ENCODE measurements around the gene B4GALNT1.
"Not testable (repeated sequence)": the region's sequence is repeated elsewhere in the genome, so short reads cannot be mapped to it uniquely, and the experiment has no call there.

B4GALNT1 gene

DNA sequence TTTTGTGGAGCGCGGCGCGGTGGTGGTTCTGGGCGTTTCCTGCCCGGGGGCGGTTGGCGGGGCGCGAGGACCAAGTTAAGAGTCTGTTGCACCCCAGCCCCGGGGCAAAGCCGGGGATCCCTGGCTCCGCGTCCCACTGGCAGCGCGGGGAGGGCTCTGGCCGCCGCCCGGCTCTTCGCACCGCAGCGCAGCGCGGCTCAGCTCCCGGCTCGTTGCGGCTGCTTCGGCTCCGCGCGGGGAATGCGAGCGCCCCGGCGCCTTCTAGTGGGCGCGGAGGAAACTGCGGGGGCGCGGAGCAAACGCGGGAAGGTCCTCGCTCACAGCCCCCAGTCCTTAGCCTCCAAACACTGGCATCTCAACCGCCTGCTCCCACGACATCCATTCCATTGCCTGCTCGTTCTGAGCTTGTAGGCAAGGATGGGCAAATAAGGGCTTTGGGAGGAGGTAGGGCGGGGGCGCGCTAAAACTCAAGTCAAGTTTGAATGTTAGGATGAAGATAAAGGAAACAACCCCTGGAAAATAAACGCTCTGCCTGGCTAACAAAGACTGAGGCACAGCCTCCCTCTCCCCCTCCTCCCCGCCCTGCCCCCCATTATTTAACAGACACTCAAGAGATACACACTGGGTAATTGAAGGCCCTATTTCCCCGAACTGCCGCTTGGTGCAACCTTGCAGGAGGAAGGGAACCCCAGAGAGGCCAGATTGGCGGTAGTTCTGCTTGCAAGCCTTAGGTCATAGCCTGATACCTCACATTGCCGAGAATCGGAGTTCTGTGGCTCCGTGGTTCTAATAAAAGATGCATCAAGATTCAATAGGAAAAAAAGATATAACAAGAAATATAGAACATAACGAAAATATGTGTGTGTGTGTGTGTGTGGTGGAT, at the start of gene B4GALNT1:
TSS of gene B4GALNT1 (minus strand) at position 244 of the 883 bp plus-strand sequence. CDS start 1,069 bp downstream, outside the sequence.
- TF ChIP-seq, protein P1, sequence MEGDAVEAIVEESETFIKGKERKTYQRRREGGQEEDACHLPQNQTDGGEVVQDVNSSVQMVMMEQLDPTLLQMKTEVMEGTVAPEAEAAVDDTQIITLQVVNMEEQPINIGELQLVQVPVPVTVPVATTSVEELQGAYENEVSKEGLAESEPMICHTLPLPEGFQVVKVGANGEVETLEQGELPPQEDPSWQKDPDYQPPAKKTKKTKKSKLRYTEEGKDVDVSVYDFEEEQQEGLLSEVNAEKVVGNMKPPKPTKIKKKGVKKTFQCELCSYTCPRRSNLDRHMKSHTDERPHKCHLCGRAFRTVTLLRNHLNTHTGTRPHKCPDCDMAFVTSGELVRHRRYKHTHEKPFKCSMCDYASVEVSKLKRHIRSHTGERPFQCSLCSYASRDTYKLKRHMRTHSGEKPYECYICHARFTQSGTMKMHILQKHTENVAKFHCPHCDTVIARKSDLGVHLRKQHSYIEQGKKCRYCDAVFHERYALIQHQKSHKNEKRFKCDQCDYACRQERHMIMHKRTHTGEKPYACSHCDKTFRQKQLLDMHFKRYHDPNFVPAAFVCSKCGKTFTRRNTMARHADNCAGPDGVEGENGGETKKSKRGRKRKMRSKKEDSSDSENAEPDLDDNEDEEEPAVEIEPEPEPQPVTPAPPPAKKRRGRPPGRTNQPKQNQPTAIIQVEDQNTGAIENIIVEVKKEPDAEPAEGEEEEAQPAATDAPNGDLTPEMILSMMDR (IDR thresholded peaks at IDR 0.05; ENCODE audit: extremely low read depth, missing control alignments): peak; percentile 98
- DNase-seq (ENCODE audit: low spot score): peak; percentile 88

- no peak for DNase-seq (ENCODE audit: low spot score)
- TF ChIP-seq, protein P1 (IDR thresholded peaks at IDR 0.05; ENCODE audit: extremely low read depth, missing control alignments): no peak
Observed at GRCh38 chr12:57679697-57680096, 46.7 kb upstream of the B4GALNT1 start.

- DNase-seq (ENCODE audit: low spot score): not testable (repeated sequence)
Observed at GRCh38 chr12:57677947-57678346, 44.9 kb upstream of the B4GALNT1 start.

DNA sequence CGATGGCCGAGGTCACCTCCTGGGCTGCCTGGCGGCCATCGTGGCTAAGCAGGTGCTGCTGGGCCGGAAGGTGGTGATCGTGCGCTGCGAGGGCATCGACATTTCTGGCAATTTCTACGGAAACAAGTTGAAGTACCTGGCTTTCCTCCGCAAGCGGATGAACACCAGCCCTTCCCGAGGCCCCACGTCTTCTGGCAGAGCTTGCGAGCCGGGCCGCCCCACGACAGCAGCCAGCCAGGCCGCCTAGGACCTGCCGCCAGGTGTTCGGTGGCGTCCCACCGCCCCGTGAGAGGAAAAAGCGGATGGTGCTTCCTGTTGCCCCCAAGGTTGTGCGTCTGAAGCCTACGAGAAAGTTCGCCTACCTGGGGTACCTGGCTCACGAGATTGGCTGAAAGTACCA, 41.7 kb upstream of the B4GALNT1 start:
- no peak for DNase-seq (ENCODE audit: low spot score)
- TF ChIP-seq, protein P1 (IDR thresholded peaks at IDR 0.05; ENCODE audit: extremely low read depth, missing control alignments): no peak

- no peak for DNase-seq (ENCODE audit: low spot score)
- TF ChIP-seq, protein P1 (IDR thresholded peaks at IDR 0.05; ENCODE audit: extremely low read depth, missing control alignments): no peak
Observed at GRCh38 chr12:57672801-57673200, 39.8 kb upstream of the B4GALNT1 start.

GRCh38 chr12:57671811-57672210, 38.8 kb upstream of the B4GALNT1 start:
- not testable (repeated sequence) for DNase-seq (ENCODE audit: low spot score)

- not testable (repeated sequence) for DNase-seq (ENCODE audit: low spot score)
Observed at GRCh38 chr12:57669691-57670090, 36.7 kb upstream of the B4GALNT1 start.

DNA sequence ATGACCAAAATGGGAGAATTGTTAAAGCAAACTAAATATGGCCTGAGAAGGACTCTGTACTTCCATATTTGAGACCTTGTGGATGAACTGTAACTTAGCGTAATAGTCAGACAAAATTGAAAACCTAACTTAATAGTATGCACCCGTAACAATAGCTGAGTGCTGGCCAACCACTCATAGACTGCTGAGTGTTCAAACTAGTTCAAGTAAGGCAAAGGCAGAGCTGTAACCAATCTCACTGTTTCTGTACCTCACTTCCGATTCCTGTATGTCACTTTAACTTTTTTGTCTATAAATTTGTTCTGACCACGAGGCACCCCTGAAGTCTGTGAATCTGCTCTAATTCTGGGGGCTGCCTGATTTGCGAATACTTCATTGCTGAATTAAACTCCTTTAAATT, 33.9 kb upstream of the B4GALNT1 start:
- no peak for DNase-seq (ENCODE audit: low spot score)
- TF ChIP-seq, protein P1 (IDR thresholded peaks at IDR 0.05; ENCODE audit: extremely low read depth, missing control alignments): no peak

DNA sequence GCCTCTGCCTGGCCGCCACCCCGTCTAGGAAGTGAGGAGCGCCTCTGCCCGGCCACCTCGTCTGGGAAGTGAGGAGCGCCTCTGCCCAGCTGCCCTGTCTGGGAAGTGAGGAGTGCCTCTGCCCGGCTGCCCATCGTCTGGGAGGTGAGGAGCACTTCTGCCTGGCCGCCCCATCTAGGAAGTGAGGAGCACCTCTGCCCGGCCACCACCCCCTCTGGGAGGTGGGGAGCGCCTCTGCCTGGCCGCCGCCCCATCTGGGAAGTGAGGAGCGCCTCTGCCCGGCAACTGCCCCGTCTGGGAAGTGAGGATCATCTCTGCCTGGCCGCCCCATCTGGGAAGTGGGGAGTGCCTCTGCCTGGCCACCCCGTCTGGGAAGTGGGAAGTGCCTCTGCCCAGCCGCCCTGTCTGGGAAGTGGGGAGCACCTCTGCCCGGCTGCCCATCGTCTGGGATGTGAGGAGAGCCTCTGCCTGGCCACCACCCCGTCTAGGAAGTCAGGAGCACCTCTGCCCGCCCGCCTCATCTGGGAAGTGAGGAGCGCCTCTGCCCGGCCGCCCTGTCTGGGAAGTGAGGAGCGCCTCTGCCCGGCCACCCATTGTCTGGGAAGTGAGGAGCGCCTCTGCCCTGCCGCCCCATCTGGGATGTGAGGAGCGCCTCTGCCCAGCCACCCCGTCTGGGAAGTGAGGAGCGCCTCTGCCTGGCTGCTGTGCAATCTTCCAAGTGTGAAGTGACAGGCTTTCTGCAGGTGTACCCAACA, 32.2 kb upstream of the B4GALNT1 start:
- not testable (repeated sequence) for DNase-seq (ENCODE audit: low spot score)
